Common myeloid progenitor, CD34-positive (primary cell): ENCODE measurements around the gene SERPINF2.

Experiments used
- CTCF ChIA-PET: fragments of 350-600 bp; sonication (Branson Sonifier 250); formaldehyde crosslinking; loops from one replicate; lab custom pipeline; 2021; ENCODE audit warnings: antibody characterized with exemption; lab: Charles Lee
- POLR2A ChIA-PET: fragments of 350-600 bp; sonication (Branson Sonifier 250); formaldehyde crosslinking; loops from one replicate; lab custom pipeline; 2021; ENCODE audit warnings: antibody characterized with exemption; lab: Charles Lee
- DNase-seq, 3 donors: peaks; one replicate each; pipeline versions ENCODE4 v3.0.0 to v3.0.0-alpha.2; 2013
- H3K27ac ChIP-seq, 2 experiments: 1 replicate in 1 of 2; 2 replicates in 1 of 2; pipeline ENCODE4 v1.7.0; 2013; ENCODE audit warnings: inconsistent platforms in 2 of 2, low read length in 2 of 2, mild to moderate bottlenecking in 2 of 2, low read depth in 1 of 2, moderate library complexity in 1 of 2; ENCODE audit not compliant: severe bottlenecking in 2 of 2, insufficient read depth in 1 of 2, poor library complexity in 1 of 2
- H3K27me3 ChIP-seq, 5 experiments: replicated peaks in 2 of 5; 1 replicate in 3 of 5; 2 replicates in 2 of 5; pipeline versions ENCODE4 v1.6.1 to v1.7.0; 2013; ENCODE audit warnings: low read length in 4 of 5, mild to moderate bottlenecking in 2 of 5, moderate library complexity in 2 of 5, inconsistent platforms in 1 of 5; ENCODE audit not compliant: insufficient read depth in 5 of 5, control insufficient read depth in 4 of 5
- H3K36me3 ChIP-seq, 4 experiments: 1 replicate in 2 of 4; 2 replicates in 2 of 4; pipeline versions ENCODE4 v1.6.1 to v1.7.0; 2013; ENCODE audit warnings: low read length in 3 of 4, control low read depth in 1 of 4, mild to moderate bottlenecking in 1 of 4; ENCODE audit not compliant: control insufficient read depth in 4 of 4, insufficient read depth in 4 of 4
- H3K4me1 ChIP-seq, 4 experiments: 1 replicate in 3 of 4; 2 replicates in 1 of 4; pipeline versions ENCODE4 v1.6.1 to v1.7.1; 2013; ENCODE audit warnings: low read length in 3 of 4, mild to moderate bottlenecking in 3 of 4, control low read depth in 1 of 4, inconsistent platforms in 1 of 4, moderate library complexity in 1 of 4; ENCODE audit not compliant: control insufficient read depth in 4 of 4, insufficient read depth in 4 of 4; ENCODE audit errors: control extremely low read depth in 1 of 4
- H3K4me3 ChIP-seq, 7 experiments: 1 replicate in 4 of 7; 2 replicates in 3 of 7; pipeline versions ENCODE4 v1.5.1 to v1.7.0; 2013; ENCODE audit warnings: mild to moderate bottlenecking in 7 of 7, low read length in 6 of 7, moderate library complexity in 6 of 7, inconsistent platforms in 2 of 7, low read depth in 2 of 7, control low read depth in 1 of 7; ENCODE audit not compliant: insufficient read depth in 4 of 7, control insufficient read depth in 1 of 7; ENCODE audit errors: extremely low read depth in 1 of 7
- H3K9me3 ChIP-seq, 5 experiments: 1 replicate in 4 of 5; 2 replicates in 1 of 5; pipeline versions ENCODE4 v1.6.1 to v1.7.1; 2013; ENCODE audit warnings: low read length in 4 of 5, mild to moderate bottlenecking in 2 of 5, inconsistent platforms in 1 of 5, low read depth in 1 of 5, moderate library complexity in 1 of 5; ENCODE audit not compliant: control insufficient read depth in 4 of 5, insufficient read depth in 2 of 5; ENCODE audit errors: control extremely low read depth in 1 of 5
- WGBS: methylation state at CpG from one replicate; pipeline ENCODE4 v1.1.5; 2013; ENCODE audit not compliant: insufficient coverage; 5-methylcytosine and 5-hydroxymethylcytosine counted together

The SERPINF2 gene

DNA sequence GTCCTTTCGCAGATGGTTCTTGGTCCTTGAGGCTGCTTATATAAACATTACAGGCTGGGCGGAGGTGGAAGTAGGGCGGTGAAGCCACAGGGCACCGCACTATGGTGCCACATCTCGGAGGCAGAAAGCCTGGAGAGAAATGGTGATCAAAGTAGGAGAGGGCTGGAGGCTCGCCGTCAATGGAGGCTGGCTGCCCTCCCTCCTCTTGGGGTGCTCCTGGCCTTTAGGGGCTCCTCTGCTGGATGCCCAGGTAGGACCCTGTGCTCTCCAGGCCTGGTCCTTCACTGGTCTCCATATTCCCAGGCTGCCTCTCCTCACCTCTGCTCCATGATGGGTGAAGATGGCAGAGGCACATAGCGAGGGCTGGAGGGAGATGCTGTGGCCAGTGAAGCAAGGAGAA is 30.4 kb upstream of the SERPINF2 start:
- H3K9me3 ChIP-seq, result no peaks in the 10 kb centered on the region
- peaks cover 0 to 48% (median 48%) of the 10 kb centered on the region in 4 experiments for H3K4me1 ChIP-seq
- H3K4me3 ChIP-seq, result no peak overlapping the region
- H3K27me3 ChIP-seq, result peaks cover 0 to 5% (median 0%) of the 10 kb centered on the region in 5 experiments
- ChIA-PET POLR2A (no interaction called here), CTCF (interaction anchor here (0.6 to 2.1 kb wide), 6 partner anchors 8 to 153 kb away, joined by 3 to 10 read pairs (median 4); no protein-coding TSS in a partner anchor)
- no peak for DNase-seq
- WGBS, result 98% methylated on average over 7 of the region's 8 CpGs
- H3K36me3 ChIP-seq, result no peaks in the 10 kb centered on the region
- H3K27ac ChIP-seq, result no peak overlapping the region

DNA sequence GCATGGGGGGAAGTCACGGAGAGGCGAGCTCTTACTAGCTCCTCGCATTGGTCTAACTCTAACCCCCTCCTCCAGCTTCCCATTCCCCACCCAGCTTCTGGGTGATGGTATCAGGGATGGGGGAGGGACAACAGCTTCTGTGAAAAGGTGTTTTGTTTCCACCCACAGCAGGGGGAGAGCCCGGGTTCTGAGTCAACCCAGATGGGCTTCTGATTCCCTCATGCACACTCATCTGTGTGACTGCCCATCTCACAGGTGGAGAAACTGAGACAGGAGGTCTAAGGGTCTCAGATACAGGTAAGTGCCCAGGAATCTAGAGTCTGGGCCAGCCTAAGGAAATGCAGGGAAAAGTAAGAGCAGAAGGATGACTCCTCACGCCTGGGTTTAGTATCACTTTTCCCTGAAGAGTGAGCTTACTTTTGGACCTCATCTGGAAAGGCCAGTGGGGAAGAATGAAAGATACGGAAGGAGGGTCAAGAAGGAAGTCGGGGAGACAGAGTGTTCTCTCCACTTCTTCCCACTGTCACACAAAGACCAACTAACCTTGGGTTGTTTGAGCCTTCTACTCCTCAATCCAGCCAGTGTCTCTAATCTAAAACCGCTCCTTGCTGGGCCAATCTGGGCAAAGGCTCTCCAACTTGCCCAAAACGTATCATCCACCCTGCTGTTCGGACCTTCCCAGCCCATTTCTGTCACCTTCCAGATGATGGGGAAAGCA is 29.4 kb upstream of the SERPINF2 start:
- Histone ChIP-seq H3K4me1 (peaks cover 0 to 58% (median 57%) of the 10 kb centered on the region in 4 experiments), H3K9me3 (no peaks in the 10 kb centered on the region), H3K27me3 (peaks cover 0 to 4% (median 0%) of the 10 kb centered on the region in 5 experiments), H3K4me3 (peak overlapping the region in 1 of 7 experiments; percentile 89), H3K36me3 (no peaks in the 10 kb centered on the region), H3K27ac (no peak overlapping the region)
- ChIA-PET CTCF (interaction anchor here (0.9 to 2.7 kb wide), 17 partner anchors 9 to 152 kb away, joined by 3 to 12 read pairs (median 4); partner anchors contain the start of genes RILP and WDR81), POLR2A (interaction anchor here (0.7 kb wide), 1 partner anchor 32 kb away, joined by 3 read pairs; no protein-coding TSS in a partner anchor)
- WGBS, result 78% methylated on average over 7 of the region's 10 CpGs
- DNase-seq, result no peak

GRCh38 chr17:1713878-1714426 is 28.7 kb upstream of the SERPINF2 start:
- Histone ChIP-seq H3K27me3 (no peaks in the 10 kb centered on the region), H3K4me1 (peaks cover 0 to 62% (median 60%) of the 10 kb centered on the region in 4 experiments), H3K27ac (peak overlapping the region in 1 of 2 experiments; percentile 54), H3K4me3 (peak overlapping the region; percentile 23 to 89 (median 76)), H3K9me3 (no peaks in the 10 kb centered on the region), H3K36me3 (no peaks in the 10 kb centered on the region)
- peak in 2 of 3 donors; percentile 26 to 29 for DNase-seq
- CTCF ChIA-PET, result interaction anchor here (0.9 to 2.7 kb wide), 16 partner anchors 8 to 152 kb away, joined by 3 to 12 read pairs (median 4); partner anchors contain the start of genes RILP and WDR81
- POLR2A ChIA-PET, result interaction anchor here (0.5 to 1.4 kb wide), 2 partner anchors 10 to 70 kb away, joined by 4 to 5 read pairs; no protein-coding TSS in a partner anchor
- WGBS, result 1% methylated on average over 8 of the region's 11 CpGs

GRCh38 chr17:1714427-1714979 is 28.2 kb upstream of the SERPINF2 start:
- H3K36me3 ChIP-seq, result no peaks in the 10 kb centered on the region
- peaks cover 0 to 59% (median 56%) of the 10 kb centered on the region in 4 experiments for H3K4me1 ChIP-seq
- H3K4me3 ChIP-seq, result peak overlapping the region; percentile 23 to 89 (median 76)
- peak overlapping the region in 1 of 2 experiments; percentile 54 for H3K27ac ChIP-seq
- ChIA-PET POLR2A (interaction anchor here (0.5 to 1.4 kb wide), 2 partner anchors 10 to 69 kb away, joined by 4 to 5 read pairs; no protein-coding TSS in a partner anchor), CTCF (interaction anchor here (0.6 to 2.7 kb wide), 12 partner anchors 10 to 149 kb away, joined by 3 to 10 read pairs (median 4); partner anchors contain the start of genes RILP and WDR81)
- peak; percentile 72 to 84 (median 84) for DNase-seq
- 0% methylated on average over 13 of the region's 19 CpGs for WGBS
- H3K27me3 ChIP-seq, result no peaks in the 10 kb centered on the region
- H3K9me3 ChIP-seq, result no peaks in the 10 kb centered on the region

- WGBS, result 5% methylated on average over 16 of the region's 32 CpGs
- Histone ChIP-seq H3K4me1 (peaks cover 0 to 57% (median 51%) of the 10 kb centered on the region in 4 experiments), H3K9me3 (no peaks in the 10 kb centered on the region), H3K27me3 (no peaks in the 10 kb centered on the region), H3K27ac (peak overlapping the region in 1 of 2 experiments; percentile 54), H3K4me3 (peak overlapping the region; percentile 5 to 89 (median 76)), H3K36me3 (no peaks in the 10 kb centered on the region)
- peak; percentile 57 to 68 (median 65) for DNase-seq
- CTCF ChIA-PET, result interaction anchor here (0.6 to 2.7 kb wide), 5 partner anchors 35 to 69 kb away, joined by 3 to 9 read pairs (median 4); partner anchors contain the start of gene RILP
- POLR2A ChIA-PET, result interaction anchor here (1.1 to 1.7 kb wide), 3 partner anchors 32 to 69 kb away, joined by 3 to 8 read pairs (median 5); no protein-coding TSS in a partner anchor
Measured at GRCh38 chr17:1714980-1715802, 27.5 kb upstream of the SERPINF2 start.

DNA sequence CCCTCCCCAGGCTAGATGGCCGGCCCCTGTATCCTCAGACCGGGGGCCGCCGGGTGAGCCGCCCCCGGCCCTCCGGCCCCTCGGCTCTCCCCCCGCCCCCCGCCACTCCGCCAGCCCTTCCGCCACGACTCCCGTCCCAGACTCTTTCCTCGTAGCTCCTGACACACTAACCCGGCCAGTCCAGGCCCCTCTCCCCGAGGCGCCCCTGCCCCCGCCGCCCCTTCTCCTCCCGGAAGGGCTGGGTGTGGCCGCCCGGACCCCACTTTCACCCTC is 26.9 kb upstream of the SERPINF2 start:
- Histone ChIP-seq H3K27ac (peak overlapping the region in 1 of 2 experiments; percentile 54), H3K4me3 (peak overlapping the region; percentile 64 to 89 (median 76)), H3K4me1 (peaks cover 0 to 55% (median 48%) of the 10 kb centered on the region in 4 experiments), H3K27me3 (no peaks in the 10 kb centered on the region), H3K9me3 (no peaks in the 10 kb centered on the region), H3K36me3 (no peaks in the 10 kb centered on the region)
- ChIA-PET POLR2A (interaction anchor here (1.1 to 2.1 kb wide), 3 partner anchors 32 to 68 kb away, joined by 3 to 15 read pairs (median 8); no protein-coding TSS in a partner anchor), CTCF (interaction anchor here (1.1 to 8.7 kb wide), 2 partner anchors 36 to 64 kb away, joined by 3 to 231 read pairs; no protein-coding TSS in a partner anchor)
- WGBS, result 0% methylated on average over 2 of the region's 23 CpGs
- no peak for DNase-seq
